Cerebellar cortex (tissue), 1 donor: Measurements from ENCODE around the gene NEK7.

Experiments used
- DNase-seq: peaks from one replicate; pipeline ENCODE4 v3.0.0-alpha.2; 2015; ENCODE audit warnings: low spot score

Gene NEK7

GRCh38 chr1:198255784-198256183, 99.0 kb downstream of the NEK7 start:
- no peak for DNase-seq

- DNase-seq = no peak
Measured at GRCh38 chr1:198258491-198258890, 101.7 kb downstream of the NEK7 start.

GRCh38 chr1:198259333-198260074, 102.7 kb downstream of the NEK7 start:
- DNase-seq = no peak

GRCh38 chr1:198261886-198262285, 105.1 kb downstream of the NEK7 start:
- DNase-seq = no peak

GRCh38 chr1:198263186-198263585, 106.4 kb downstream of the NEK7 start:
- no peak for DNase-seq

- DNase-seq = no peak
Measured at GRCh38 chr1:198264282-198264681, 107.5 kb downstream of the NEK7 start.

- no peak for DNase-seq
Measured at GRCh38 chr1:198265073-198265661, 108.4 kb downstream of the NEK7 start.

- no peak for DNase-seq
Measured at GRCh38 chr1:198267056-198267455, 110.3 kb downstream of the NEK7 start.

GRCh38 chr1:198267921-198268320, 111.1 kb downstream of the NEK7 start:
- DNase-seq = no peak

- no peak for DNase-seq
Measured at GRCh38 chr1:198268784-198269645, 112.2 kb downstream of the NEK7 start.

GRCh38 chr1:198269646-198269940, 112.8 kb downstream of the NEK7 start:
- no peak for DNase-seq

GRCh38 chr1:198270273-198270828, 113.6 kb downstream of the NEK7 start:
- no peak for DNase-seq

GRCh38 chr1:198271467-198271866, 114.7 kb downstream of the NEK7 start:
- DNase-seq = no peak

GRCh38 chr1:198272492-198272891, 115.7 kb downstream of the NEK7 start:
- DNase-seq = no peak

- no peak for DNase-seq
Measured at GRCh38 chr1:198273748-198274295, 117.0 kb downstream of the NEK7 start.

GRCh38 chr1:198275597-198275996, 118.8 kb downstream of the NEK7 start:
- no peak for DNase-seq

- DNase-seq = no peak
Measured at GRCh38 chr1:198276241-198276640, 119.4 kb downstream of the NEK7 start.

- DNase-seq = no peak
Measured at GRCh38 chr1:198278943-198279342, 122.1 kb downstream of the NEK7 start.

- DNase-seq = no peak
Measured at GRCh38 chr1:198280080-198280479, 123.3 kb downstream of the NEK7 start.

GRCh38 chr1:198281911-198282310, 125.1 kb downstream of the NEK7 start:
- no peak for DNase-seq

- no peak for DNase-seq
Measured at GRCh38 chr1:198283222-198283621, 126.4 kb downstream of the NEK7 start.

- DNase-seq = no peak
Measured at GRCh38 chr1:198287916-198288315, 131.1 kb downstream of the NEK7 start.
